H1 (cell line): Measurements from ENCODE around the gene YIPF5. TPM values are rescaled to one million over a fixed set of nuclear protein-coding genes. Genes with fewer than 3 reads are reported as not detected.

Experiments used
- ATF2 ChIP-seq: IDR thresholded peaks from 2 replicates; pipeline ENCODE4 v1.6.1; 2012; ENCODE audit warnings: low read length, inconsistent platforms
- BRCA1 ChIP-seq: IDR thresholded peaks from 2 replicates; pipeline ENCODE4 v1.6.1; 2012; ENCODE audit warnings: low read depth, low read length, improper control_type of control experiment
- CBX8 ChIP-seq: fragments of 300-800, 300-1000 bp; sonication (generic); IDR thresholded peaks from 2 replicates; pipeline ENCODE4 v1.7.1; 2016; ENCODE audit warnings: low read depth, low read length, borderline replicate concordance
- CEBPB ChIP-seq: IDR thresholded peaks from 2 replicates; pipeline ENCODE4 v1.6.1; 2012; ENCODE audit warnings: low read depth, low read length
- CHD1 ChIP-seq: IDR thresholded peaks from 2 replicates; pipeline ENCODE4 v1.6.1; 2012; ENCODE audit warnings: low read depth, low read length, improper control_type of control experiment
- EP300 ChIP-seq, 2 experiments: IDR thresholded peaks; 1 replicate in 1 of 2; 2 replicates in 1 of 2; pipeline ENCODE4 v1.6.1; 2011 to 2012; ENCODE audit warnings: low read depth in 2 of 2, low read length in 2 of 2, mild to moderate bottlenecking in 2 of 2, borderline replicate concordance in 1 of 2, inconsistent platforms in 1 of 2, moderate library complexity in 1 of 2
- KDM5A ChIP-seq: fragments of 200-600 bp; IDR thresholded peaks from 2 replicates; pipeline ENCODE4 v1.7.1; 2012; ENCODE audit warnings: mild to moderate bottlenecking, low read length, inconsistent platforms, mixed read lengths
- SRF ChIP-seq: IDR thresholded peaks from 2 replicates; pipeline ENCODE4 v1.6.1; 2011; ENCODE audit warnings: mild to moderate bottlenecking, low read depth, low read length, moderate library complexity
- polyA plus RNA-seq, 7 experiments: library from polyadenylated mRNA; depleted of rRNA in 3 of 7; stranded (reverse) in 5 of 7; unstranded in 2 of 7; fragments of >200 nt in 5 of 7; fragments of 200-250 nt in 2 of 7; gene quantifications; 1 replicate in 5 of 7; 2 replicates in 1 of 7; 4 replicates in 1 of 7; pipeline versions ENCODE4 v1.2.1 to v1.2.3, GENCODE V29; 2011 to 2013; ENCODE audit warnings: missing spikeins in 2 of 7, mixed read lengths in 2 of 7
- total RNA-seq: library from RNA; stranded (reverse); fragmentation: NEBNext Ultra II Directional; extraction: Animal tissue kit (Norgen Biotek cat#: 25700); gene quantifications from 2 replicates; pipeline ENCODE4 v1.2.1, GENCODE V29; 2021
- TF ChIP-seq, protein P1 (sequence below): fragments of 300-600 bp; sonication (generic); IDR thresholded peaks from 2 replicates; pipeline ENCODE4 v1.7.1; 2012; ENCODE audit warnings: low read length, moderate library complexity, mild to moderate bottlenecking, inconsistent platforms; ENCODE audit not compliant: insufficient replicate concordance
- TF ChIP-seq, protein P2 (sequence below): IDR thresholded peaks from 2 replicates; pipeline ENCODE4 v1.6.1; 2011; ENCODE audit warnings: low read depth, mild to moderate bottlenecking, low read length; ENCODE audit not compliant: insufficient read depth

YIPF5 gene
- total and polyA plus RNA-seq, 2 of the 8 experiments (the other 6 are each of a cell fraction or from before 2014, with no cell fraction given): 27.6 to 33.6 TPM

DNA sequence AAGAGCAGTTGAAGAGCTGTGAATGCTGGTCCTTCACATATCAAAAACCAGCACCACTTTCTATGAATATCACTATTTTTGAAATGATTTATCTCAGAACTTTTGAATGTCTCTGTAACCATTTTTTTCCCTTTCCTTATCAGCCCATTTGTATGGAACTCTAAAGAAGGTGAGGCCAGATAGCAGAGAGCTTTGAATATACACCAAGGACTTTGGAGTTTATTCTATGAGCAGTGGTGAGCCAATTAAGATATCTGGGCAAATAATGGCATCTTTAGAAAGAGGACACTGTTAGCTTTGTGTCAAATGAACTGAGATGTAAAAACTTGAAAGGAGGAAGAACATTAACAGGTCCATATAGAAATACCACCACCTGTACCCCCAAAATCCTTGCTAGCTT lies 22.2 kb upstream of the YIPF5 start (continued):
- TF ChIP-seq, protein P1, sequence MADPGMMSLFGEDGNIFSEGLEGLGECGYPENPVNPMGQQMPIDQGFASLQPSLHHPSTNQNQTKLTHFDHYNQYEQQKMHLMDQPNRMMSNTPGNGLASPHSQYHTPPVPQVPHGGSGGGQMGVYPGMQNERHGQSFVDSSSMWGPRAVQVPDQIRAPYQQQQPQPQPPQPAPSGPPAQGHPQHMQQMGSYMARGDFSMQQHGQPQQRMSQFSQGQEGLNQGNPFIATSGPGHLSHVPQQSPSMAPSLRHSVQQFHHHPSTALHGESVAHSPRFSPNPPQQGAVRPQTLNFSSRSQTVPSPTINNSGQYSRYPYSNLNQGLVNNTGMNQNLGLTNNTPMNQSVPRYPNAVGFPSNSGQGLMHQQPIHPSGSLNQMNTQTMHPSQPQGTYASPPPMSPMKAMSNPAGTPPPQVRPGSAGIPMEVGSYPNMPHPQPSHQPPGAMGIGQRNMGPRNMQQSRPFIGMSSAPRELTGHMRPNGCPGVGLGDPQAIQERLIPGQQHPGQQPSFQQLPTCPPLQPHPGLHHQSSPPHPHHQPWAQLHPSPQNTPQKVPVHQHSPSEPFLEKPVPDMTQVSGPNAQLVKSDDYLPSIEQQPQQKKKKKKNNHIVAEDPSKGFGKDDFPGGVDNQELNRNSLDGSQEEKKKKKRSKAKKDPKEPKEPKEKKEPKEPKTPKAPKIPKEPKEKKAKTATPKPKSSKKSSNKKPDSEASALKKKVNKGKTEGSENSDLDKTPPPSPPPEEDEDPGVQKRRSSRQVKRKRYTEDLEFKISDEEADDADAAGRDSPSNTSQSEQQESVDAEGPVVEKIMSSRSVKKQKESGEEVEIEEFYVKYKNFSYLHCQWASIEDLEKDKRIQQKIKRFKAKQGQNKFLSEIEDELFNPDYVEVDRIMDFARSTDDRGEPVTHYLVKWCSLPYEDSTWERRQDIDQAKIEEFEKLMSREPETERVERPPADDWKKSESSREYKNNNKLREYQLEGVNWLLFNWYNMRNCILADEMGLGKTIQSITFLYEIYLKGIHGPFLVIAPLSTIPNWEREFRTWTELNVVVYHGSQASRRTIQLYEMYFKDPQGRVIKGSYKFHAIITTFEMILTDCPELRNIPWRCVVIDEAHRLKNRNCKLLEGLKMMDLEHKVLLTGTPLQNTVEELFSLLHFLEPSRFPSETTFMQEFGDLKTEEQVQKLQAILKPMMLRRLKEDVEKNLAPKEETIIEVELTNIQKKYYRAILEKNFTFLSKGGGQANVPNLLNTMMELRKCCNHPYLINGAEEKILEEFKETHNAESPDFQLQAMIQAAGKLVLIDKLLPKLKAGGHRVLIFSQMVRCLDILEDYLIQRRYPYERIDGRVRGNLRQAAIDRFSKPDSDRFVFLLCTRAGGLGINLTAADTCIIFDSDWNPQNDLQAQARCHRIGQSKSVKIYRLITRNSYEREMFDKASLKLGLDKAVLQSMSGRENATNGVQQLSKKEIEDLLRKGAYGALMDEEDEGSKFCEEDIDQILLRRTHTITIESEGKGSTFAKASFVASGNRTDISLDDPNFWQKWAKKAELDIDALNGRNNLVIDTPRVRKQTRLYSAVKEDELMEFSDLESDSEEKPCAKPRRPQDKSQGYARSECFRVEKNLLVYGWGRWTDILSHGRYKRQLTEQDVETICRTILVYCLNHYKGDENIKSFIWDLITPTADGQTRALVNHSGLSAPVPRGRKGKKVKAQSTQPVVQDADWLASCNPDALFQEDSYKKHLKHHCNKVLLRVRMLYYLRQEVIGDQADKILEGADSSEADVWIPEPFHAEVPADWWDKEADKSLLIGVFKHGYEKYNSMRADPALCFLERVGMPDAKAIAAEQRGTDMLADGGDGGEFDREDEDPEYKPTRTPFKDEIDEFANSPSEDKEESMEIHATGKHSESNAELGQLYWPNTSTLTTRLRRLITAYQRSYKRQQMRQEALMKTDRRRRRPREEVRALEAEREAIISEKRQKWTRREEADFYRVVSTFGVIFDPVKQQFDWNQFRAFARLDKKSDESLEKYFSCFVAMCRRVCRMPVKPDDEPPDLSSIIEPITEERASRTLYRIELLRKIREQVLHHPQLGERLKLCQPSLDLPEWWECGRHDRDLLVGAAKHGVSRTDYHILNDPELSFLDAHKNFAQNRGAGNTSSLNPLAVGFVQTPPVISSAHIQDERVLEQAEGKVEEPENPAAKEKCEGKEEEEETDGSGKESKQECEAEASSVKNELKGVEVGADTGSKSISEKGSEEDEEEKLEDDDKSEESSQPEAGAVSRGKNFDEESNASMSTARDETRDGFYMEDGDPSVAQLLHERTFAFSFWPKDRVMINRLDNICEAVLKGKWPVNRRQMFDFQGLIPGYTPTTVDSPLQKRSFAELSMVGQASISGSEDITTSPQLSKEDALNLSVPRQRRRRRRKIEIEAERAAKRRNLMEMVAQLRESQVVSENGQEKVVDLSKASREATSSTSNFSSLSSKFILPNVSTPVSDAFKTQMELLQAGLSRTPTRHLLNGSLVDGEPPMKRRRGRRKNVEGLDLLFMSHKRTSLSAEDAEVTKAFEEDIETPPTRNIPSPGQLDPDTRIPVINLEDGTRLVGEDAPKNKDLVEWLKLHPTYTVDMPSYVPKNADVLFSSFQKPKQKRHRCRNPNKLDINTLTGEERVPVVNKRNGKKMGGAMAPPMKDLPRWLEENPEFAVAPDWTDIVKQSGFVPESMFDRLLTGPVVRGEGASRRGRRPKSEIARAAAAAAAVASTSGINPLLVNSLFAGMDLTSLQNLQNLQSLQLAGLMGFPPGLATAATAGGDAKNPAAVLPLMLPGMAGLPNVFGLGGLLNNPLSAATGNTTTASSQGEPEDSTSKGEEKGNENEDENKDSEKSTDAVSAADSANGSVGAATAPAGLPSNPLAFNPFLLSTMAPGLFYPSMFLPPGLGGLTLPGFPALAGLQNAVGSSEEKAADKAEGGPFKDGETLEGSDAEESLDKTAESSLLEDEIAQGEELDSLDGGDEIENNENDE: no peak
- no peak for TF ChIP-seq KDM5A
- TF ChIP-seq CHD1: no peak
- no peak for TF ChIP-seq SRF
- TF ChIP-seq CBX8: no peak
- no peak for TF ChIP-seq CEBPB
- TF ChIP-seq EP300 (IDR thresholded peaks at IDR 0.05; ENCODE audit: borderline replicate concordance in 1 of 2, low read depth in 2 of 2, low read length in 2 of 2): no peak
- TF ChIP-seq BRCA1: no peak
- TF ChIP-seq, protein P2, sequence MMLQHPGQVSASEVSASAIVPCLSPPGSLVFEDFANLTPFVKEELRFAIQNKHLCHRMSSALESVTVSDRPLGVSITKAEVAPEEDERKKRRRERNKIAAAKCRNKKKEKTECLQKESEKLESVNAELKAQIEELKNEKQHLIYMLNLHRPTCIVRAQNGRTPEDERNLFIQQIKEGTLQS: no peak
- no peak for TF ChIP-seq ATF2
